ENCODE data around the gene PAX1.
A peak's percentile ranks its signal among the peaks of the same experiment; 100 is the strongest.

The PAX1 gene

DNA sequence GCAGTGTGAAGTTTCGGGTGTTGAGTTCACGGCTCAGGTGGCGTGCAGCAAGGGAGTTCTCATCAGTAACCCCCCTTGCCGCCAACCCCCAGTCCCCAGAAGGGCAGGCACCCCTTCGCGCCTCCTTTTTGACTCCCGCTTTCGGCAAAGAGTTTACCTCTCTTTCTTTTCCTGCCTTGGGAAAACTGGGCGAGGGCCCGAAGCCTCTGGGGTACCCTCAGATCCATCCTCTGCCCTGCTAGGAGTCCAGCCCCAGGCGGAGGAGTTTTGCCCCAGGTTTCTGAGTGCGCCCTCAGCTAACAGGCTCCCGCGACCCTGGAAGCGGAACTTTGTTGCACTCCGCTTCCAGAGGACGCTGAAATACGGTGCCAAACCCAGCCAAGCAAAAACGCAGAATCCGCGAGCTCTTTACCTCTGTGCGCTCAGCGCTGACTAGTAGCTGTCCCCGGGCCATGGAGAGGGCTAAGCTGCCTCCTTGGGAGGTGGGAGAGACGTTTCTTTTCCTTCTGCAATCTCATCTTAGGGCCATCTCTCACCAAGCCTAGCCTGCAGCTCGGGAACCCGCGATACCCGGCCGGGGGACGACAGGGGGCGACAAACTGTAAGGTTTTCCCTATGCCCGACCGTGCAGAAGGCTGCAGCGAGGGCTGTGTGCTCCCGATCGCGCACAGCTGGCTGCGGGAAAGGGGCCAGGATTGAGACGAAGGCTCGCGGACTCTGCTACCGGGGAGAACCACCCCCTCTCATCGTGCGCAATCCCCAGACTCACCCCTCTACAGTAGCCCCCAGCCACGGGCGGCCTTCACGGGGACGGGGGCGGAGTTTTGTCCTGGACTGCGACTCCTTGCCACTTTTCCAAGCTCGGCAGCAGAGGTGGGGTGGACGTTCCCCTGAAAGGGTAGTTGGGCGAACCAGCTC lies 2.7 kb upstream of the PAX1 start:
- peak in 1 of 4 experiments; percentile 43 for DNase-seq (ENCODE audit: low read depth in 4 of 4, low spot score in 1 of 4)

DNA sequence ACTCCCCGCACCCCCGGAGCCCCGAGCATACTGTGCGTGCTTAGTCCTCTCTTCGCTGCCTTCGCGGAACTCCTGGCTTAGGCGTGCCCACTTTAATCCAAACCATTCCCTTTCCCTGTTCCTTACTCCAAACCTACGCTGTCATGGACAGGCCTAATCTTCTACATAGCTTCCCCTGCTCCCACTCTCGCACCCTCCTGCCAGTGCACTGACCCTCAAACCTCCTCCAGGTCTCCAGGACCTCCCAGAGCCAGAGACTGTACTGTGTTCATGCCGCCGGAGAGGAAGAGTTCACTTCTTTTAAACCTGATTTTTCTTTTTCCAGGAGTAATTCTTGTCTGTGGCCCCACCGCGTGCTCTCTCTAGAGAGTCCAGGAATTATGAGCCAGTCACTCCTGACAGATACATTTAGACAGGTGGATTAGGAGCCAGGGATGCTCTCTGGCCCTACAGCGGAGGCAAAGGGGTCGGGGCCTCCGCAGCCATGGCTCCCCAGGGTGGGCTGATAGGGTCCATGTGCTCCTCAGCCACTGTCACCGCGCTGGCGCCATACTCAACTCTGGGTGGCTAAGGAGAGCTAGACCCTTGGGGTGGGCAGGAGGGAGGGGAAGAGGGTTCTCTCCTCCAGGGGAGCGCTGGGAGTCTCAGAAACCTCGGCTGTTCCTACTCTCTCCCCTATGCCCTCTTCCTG lies 1.6 kb upstream of the PAX1 start:
- DNase-seq (ENCODE audit: low read depth in 4 of 4, low spot score in 1 of 4), result no peak

DNA sequence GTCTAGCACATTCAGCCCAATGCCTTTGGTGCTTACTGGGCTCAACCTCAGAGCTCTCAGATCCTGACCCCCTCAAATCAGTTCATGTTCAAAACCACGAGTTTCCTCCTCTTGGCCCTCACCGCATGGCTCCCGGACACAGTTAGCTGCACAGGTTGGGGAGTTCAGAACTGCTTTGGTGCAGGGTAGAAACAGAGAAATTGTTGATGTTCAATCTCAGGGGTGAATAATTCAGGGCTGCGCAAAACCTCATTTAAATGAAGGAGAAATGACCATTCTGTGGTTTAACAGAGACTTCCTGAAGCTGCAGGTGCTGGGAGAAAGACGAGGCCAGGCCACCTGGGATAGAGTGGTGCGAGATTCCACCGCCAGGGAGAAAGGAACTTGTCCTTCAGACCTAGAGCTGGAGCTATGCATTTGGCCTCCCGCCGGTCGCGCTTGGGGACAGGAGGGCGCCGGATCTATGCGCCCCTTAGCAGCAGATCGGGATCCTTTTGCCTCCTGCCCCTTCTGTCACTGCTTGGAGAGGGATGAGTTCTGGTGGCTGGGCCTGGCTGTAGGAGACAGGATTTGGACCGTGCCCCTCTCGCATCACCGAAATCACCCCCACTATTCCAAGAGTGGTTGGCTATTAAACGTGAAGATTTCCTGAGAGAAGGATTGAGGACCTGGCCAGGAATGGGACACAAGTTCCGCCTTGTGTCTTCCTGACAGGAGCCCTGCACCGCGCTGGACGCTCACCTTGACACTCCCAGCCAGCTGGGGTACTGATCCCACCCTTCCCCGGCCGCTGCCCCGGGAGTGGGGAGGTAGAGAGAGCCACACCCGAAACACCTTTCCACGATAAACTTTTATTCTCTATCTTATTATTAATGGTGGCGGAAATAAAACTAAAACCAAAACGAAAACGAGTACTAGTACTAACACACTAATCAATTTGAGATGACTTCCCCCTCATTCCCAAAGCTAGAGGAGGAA lies 767 bp upstream of the PAX1 start:
- DNase-seq (ENCODE audit: low read depth in 4 of 4, low spot score in 1 of 4), result no peak

DNA sequence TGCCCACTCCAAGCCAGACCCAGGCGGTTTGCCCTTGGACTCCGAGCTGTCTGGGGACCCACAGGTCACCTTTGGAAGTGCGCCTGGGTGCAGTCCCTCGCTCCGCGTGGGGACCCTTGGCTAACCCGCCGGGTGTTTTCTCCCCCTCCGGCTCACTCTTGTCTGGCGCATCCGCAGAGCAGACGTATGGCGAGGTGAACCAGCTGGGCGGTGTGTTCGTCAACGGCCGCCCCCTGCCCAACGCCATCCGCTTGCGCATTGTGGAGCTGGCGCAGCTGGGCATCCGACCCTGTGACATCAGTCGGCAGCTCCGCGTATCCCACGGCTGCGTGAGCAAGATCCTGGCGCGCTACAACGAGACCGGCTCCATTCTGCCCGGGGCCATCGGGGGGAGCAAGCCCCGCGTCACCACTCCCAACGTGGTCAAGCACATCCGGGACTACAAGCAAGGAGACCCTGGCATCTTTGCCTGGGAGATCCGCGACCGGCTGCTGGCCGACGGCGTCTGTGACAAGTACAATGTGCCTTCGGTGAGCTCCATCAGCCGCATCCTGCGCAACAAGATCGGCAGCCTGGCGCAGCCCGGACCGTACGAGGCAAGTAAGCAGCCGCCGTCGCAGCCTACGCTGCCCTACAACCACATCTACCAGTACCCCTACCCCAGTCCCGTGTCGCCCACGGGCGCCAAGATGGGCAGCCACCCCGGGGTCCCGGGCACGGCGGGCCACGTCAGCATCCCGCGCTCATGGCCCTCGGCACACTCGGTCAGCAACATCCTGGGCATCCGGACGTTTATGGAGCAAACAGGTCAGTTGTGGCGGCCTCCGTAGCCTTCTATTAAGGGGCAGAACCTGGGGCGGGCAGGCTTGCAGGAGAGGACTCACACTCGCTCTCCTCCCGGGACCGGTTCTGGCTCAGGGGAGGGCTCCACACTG lies 1.1 kb downstream of the PAX1 start:
- no peak for DNase-seq (ENCODE audit: low read depth in 4 of 4, low spot score in 1 of 4)

DNA sequence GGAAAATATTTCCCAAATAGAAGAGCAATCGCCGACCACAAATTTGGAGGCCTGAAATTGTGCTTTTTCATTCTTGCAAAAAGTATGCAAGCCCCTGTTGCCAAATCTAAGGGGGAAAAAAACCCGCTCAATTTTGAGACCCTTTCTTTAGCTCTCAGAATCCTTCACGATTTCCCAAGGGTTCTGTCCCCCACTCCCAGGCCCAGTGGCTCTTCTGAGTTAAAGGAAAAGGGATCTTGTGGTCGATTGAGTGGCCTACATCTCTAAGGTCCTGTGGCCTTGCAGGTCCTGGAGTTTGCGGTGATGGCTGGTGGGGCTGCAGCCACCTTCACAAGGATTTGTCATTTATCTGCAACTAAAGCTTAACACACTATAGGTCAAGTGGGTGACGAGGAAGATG lies 1.8 kb downstream of the PAX1 start:
- no peak for DNase-seq (ENCODE audit: low read depth in 4 of 4, low spot score in 1 of 4)

DNA sequence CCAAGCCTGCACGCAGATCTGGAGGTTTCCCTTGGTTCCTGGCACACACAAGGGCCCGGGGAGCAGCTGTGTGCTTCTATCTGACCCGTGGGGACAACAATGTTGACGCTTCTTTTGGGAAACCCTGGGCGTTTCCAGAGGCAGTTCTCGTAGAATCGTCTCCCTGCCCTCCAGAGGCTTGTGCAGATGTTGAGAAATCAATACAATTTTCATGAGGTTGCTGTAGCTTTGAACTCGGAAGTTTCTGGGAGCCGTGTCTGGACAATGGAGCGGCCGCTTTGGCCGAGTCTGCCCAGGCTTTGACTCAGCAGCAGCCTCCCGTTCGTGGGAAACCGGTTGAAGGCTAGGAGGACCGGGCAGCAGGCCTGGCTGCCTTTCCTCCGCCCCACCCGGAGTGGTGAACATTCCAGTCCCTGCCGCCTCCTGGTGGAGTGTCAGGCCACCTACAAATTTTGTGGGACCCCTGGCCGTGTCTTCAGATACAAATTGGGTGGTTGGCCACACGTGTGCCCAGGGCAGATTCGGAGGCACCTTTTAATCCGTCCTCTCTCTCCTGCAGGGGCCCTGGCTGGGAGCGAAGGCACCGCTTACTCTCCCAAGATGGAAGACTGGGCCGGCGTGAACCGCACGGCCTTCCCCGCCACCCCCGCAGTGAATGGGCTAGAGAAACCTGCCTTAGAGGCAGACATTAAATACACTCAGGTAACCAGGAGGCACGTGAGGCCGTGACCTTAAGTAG lies 2.7 kb downstream of the PAX1 start:
- DNase-seq (ENCODE audit: low read depth in 4 of 4, low spot score in 1 of 4), result no peak

DNA sequence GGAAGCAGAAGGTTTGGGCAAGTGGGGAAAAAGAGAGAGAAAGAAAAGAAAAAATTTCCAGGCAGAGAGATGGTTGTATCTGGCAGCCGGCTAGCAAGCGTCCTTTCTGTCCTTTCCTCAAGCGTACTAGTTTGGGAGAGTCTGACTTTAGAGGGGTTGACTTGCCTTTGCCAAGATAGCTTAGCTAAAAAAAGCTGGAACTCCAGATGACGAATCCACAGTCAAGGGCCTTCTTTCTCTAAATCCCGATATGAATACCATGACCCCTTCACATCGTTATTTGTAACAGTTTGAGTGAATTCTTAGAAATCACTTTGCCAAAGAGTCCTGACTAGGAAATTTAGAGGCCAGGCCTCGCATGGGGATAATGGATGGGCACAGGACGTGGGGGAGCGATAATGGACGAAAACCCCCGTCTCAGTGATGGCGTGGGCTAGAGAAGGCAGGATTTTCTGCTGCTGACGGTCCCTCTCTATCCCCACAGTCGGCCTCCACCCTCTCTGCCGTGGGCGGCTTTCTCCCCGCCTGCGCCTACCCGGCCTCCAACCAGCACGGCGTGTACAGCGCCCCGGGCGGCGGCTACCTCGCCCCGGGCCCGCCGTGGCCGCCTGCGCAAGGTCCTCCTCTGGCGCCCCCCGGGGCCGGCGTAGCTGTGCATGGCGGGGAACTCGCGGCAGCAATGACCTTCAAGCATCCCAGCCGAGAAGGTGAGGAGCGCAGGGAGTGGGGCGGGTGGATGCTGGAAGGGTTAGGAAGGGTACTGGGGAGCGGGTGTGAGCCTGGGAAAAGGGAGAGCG lies 3.5 kb downstream of the PAX1 start:
- no peak for DNase-seq (ENCODE audit: low read depth in 4 of 4, low spot score in 1 of 4)

DNA sequence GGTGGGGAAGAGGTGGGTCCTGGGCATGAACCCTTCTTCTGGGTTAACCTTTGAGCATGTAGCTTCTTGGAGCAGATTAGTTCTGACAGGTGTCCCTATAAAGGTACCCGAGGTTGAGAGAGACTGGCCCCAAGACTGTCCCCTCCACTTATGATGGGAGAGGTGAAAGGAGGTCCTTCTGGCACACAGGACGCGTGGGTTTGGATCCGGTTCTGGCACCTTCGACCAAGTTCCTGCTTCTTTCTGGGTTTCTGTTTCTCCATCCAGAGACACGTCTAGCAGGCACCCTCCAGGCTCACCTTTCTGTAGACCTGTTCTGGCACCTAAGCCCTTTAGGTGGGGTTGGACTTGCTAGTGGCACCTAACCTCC lies 4.1 kb downstream of the PAX1 start:
- DNase-seq (ENCODE audit: low read depth in 4 of 4, low spot score in 1 of 4), result no peak

DNA sequence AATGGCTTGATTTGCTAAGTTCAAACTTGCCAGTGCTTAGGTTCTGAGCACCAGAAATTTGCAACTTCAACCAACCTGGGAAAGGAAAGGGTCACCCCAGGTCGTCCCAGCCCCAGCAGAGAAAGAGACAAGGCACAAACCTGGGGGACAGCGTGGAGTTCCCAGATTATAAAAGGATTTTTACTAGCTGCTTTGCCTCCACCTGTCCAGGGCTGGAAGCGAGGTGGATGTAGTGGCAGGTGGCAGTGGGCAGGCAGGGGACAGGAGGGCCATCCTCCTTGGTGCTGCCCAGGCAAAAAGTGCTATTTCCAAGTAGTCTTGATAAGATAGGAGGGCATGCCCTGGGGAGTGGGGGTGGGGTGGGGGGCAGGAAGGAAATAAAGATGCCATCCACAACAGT lies 4.9 kb downstream of the PAX1 start:
- no peak for DNase-seq (ENCODE audit: low read depth in 4 of 4, low spot score in 1 of 4)

DNA sequence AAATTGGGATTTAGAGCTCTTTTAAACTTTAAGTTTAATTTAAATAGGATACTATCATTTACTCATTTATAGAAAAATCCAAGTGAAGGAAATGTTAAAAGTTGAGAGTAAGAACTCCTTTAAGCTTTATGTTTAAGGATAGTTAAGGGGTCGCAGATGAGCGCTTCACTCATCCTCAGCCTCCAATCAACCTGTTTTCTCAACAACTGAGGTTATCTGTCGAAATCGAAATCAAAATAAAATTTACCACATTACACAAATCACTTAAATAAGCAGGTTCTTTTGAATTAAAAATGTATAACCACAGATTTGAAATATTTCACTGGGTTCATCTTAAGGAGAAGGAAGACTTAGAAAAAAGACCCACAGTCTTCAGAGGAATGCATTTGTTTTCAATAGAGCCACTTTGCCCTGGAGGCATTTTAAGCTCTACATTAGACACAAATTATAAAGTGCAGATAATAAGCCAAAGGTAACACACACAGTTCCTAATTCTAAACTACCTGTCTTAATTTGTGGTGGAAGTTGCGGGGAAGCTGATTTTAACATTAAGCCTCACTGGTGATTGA lies 5.5 kb downstream of the PAX1 start:
- no peak for DNase-seq (ENCODE audit: low read depth in 4 of 4, low spot score in 1 of 4)

DNA sequence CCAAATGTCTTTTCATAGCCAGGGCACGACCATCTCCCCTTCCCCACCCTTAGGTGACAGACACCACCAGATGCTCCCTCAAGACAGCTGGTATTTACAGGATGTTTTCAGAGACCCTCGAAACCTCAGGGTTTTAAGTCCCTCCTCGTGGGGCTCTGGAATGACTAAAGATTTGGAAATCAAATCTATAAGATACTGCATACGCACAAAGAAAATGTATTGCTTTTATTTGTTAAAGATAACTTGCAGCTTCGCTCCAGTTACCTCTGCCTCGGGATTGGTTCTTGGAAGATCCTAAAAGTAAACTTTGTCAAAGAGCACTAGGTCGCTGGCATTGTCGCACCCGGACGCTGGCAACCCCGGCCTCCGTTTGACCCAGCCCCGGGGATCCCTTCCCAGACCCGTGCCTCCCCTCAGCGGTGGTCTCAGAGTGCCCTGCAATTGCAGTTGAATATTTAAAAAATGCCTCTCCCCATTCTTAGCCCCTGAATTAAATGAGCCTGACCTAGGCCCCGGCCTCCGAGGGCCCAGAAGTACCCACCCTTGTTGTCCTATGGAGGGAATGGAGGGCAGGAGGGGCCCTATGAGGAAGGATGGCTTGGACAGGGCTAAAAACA lies 7.1 kb downstream of the PAX1 start:
- DNase-seq (ENCODE audit: low read depth in 4 of 4, low spot score in 1 of 4), result no peak

DNA sequence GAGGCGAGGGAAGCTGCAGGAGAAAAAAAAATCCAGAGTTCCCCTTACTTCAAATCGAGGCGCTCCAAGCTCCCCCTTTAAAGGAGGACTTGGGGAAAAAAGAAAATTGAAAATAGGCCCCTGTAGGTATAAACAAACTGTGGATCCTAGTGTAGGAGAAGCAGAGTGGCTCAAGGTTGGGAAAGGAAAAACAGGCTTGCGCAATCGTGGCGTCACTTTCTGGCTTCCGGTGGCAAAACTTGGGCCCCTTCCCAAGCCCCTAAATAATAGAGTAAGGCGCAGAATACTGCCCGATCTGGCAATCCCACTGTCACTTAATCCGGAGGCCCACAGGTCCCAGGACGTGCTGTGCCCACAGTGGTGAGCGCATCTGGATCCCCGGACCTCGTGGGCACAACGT lies 8.0 kb downstream of the PAX1 start:
- DNase-seq (ENCODE audit: low read depth in 4 of 4, low spot score in 1 of 4), result no peak

DNA sequence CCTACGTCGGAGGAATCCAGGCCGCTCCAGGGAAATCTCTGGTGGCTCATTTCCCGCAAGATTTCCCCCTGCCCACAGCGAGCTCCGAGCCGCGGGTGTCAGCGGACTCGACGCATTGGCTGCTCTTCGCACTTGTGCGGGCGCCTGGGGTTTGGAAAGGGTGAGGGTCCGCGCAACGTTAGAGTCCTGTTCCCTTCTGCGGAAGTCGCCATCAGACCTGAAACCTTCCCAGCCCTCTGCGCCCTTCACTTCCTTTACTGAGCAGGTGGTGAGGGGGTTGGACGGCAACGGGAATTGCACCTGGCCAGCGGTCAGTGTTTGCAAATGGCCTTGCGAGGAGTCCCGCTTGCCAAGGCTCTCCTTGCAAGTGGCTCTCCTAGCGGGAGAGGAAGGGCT lies 8.4 kb downstream of the PAX1 start:
- DNase-seq (ENCODE audit: low read depth in 4 of 4, low spot score in 1 of 4), result no peak

DNA sequence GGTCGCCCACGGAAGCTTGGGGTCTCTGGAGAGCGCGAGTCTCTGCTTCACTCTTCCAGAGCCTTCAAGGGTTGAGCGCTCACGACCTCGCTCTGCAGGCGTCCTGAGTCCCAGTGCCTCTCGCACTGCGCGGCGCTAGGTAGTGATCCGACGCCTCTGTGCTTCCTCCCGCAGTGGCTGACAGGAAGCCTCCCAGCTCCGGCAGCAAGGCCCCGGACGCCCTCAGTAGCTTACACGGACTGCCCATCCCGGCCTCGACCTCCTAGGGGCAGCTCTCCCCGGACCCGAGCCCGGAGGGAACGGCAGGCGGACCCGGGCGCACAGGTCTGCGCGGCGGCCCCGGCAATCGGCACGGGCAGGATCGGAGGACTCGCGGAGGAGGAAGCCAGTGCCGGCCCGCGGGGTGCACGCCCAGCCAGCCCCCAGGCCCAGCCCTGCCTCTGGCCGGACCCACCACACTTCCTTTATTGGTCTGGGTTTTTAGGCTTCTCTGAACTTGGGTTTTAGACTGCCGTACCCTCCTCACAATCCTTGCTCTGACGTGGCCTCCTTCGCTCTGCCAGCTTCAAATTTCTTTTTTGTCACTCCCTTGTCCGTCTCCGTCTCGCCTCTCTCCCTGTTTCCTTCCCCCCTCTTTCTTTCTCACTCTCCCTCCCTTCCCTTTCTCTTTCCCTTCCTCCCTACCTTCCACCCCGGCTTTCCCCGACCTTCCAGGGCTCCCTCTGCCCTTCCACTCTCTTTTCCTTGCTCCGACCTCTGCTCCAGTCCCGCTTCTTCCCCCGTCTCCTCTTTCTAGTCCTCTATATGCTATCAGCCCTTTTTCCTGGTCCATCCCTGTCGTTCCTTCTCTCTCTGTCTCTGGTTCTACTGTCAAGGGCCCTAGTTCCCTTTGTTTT lies 9.1 kb downstream of the PAX1 start:
- DNase-seq (ENCODE audit: low read depth in 4 of 4, low spot score in 1 of 4), result no peak

DNA sequence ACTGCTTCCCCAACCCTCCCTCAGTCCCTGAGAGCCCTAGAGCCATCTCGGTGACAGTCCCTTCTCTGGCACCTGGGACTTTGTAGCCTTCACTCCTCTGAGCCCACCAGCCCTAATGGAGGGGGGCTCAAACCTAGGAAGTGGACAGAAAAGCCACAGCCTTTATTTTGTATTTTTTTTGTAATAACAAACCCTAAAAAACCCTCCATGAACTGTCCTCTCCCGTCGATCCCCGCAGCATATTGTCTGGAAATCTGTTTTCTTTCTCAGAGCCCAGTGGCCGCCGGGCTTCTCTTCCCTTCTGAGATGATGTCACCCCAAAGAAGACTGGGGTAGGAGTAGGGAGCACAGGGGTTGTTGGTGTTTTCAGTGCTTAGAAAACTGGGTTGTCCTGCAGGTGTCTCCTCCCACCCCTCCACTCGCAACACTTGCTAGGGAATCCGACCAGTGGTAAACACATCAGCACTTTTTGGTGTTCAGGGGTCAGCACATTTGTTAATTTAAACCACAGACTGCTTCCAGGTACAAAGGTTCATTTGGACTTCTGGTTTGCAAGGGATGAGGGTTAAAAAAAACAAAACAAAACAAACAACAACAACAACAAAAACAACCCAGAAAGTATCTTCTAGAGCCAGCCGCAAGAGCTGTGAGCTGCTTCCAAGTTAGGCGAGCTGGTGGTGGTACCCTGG lies 9.9 kb downstream of the PAX1 start:
- no peak for DNase-seq (ENCODE audit: low read depth in 4 of 4, low spot score in 1 of 4)

DNA sequence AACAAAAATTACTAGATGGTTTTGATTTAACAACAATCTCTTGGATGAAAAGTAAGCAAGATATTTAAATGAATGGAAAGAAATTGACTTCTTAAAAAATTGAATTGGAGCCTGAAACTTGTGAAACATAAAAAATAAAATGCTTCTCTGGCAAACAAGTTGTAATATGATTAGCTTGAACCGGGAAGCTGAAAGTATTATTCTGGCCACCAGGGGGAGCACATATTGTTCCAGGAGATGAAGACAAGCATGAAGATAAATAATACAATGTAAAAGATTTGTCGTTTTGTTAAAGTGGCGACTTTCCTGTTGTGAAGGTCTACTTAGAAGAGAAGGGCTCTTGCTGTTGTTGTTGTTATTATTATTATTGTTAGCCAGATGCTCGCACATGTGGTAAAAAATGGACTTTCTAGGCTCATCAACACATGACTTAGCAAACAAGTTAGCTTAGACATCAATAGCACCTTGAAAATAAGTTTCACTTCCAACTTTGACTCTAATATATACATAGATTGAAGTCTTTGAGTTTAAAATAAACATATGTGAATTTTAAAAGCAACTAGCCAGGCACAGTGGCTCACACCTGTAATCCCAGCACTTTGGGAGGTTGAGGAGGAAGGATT lies 14.2 kb downstream of the PAX1 start:
- peak in 2 of 4 experiments; percentile 16 to 33 for DNase-seq (ENCODE audit: low read depth in 4 of 4, low spot score in 1 of 4)
